Measurements from ENCODE around the gene PHC2.
"Not testable (repeated sequence)": the region's sequence is repeated elsewhere in the genome, so short reads cannot be mapped to it uniquely, and the experiment has no call there.

The PHC2 gene

GRCh38 chr1:33326785-33327184, 104.1 kb downstream of the PHC2 start:
- DNase-seq = no peak

- no peak for DNase-seq
Measured at GRCh38 chr1:33324677-33325575, 106.0 kb downstream of the PHC2 start.

GRCh38 chr1:33323663-33324477, 107.0 kb downstream of the PHC2 start:
- DNase-seq = no peak

- no peak for DNase-seq
Measured at GRCh38 chr1:33322870-33323585, 107.9 kb downstream of the PHC2 start.

GRCh38 chr1:33322109-33322508, 108.8 kb downstream of the PHC2 start:
- DNase-seq = no peak

- no peak for DNase-seq
Measured at GRCh38 chr1:33321178-33321577, 109.7 kb downstream of the PHC2 start.

- no peak for DNase-seq
Measured at GRCh38 chr1:33320619-33321165, 110.2 kb downstream of the PHC2 start, which contains the start of gene A3GALT2. Gene A3GALT2 (minus strand): TSS chr1:33321098. CDS start chr1:33321098, 0 bp downstream.

- no peak for DNase-seq
Measured at GRCh38 chr1:33319949-33320618, 110.8 kb downstream of the PHC2 start.

- DNase-seq = no peak
Measured at GRCh38 chr1:33319186-33319948, 111.5 kb downstream of the PHC2 start.

- DNase-seq = no peak
Measured at GRCh38 chr1:33317946-33318345, 112.9 kb downstream of the PHC2 start.

GRCh38 chr1:33317354-33317753, 113.5 kb downstream of the PHC2 start:
- no peak for DNase-seq

- no peak for DNase-seq
Measured at GRCh38 chr1:33316601-33317000, 114.3 kb downstream of the PHC2 start.

GRCh38 chr1:33314416-33314815, 116.5 kb downstream of the PHC2 start:
- DNase-seq = no peak

- DNase-seq = no peak
Measured at GRCh38 chr1:33312413-33312749, 118.5 kb downstream of the PHC2 start.

GRCh38 chr1:33311706-33312412, 119.0 kb downstream of the PHC2 start:
- DNase-seq = no peak

- no peak for DNase-seq
Measured at GRCh38 chr1:33310702-33311101, 120.2 kb downstream of the PHC2 start.

GRCh38 chr1:33309351-33309750, 121.5 kb downstream of the PHC2 start:
- not testable (repeated sequence) for DNase-seq

- DNase-seq = no peak
Measured at GRCh38 chr1:33307494-33307864, 123.4 kb downstream of the PHC2 start.

GRCh38 chr1:33306653-33307493, 124.0 kb downstream of the PHC2 start:
- no peak for DNase-seq

Measured in NCI-H446 treated with DMSO at 0.1 percent for 48 hours (cell line).